H9 (cell line): ENCODE data around the gene AKR1B15. TPM values are rescaled to one million over a fixed set of nuclear protein-coding genes. Genes with fewer than 3 reads are reported as not detected.

Experiments
- DNase-seq: peaks from one replicate; pipeline ENCODE4 v3.0.0-alpha.2; 2017
- H2AFZ ChIP-seq: one replicate; pipeline ENCODE4 v1.6.1; 2013; ENCODE audit warnings: mild to moderate bottlenecking, low read length, control low read depth, moderate library complexity
- H2AK5ac ChIP-seq: 2 replicates; pipeline ENCODE4 v1.6.1; 2013; ENCODE audit warnings: low read length, control low read depth, mixed read lengths; ENCODE audit not compliant: insufficient read length
- H2BK120ac ChIP-seq: one replicate; pipeline ENCODE4 v1.6.1; 2013; ENCODE audit warnings: low read depth, mild to moderate bottlenecking, low read length, control low read depth, inconsistent platforms; ENCODE audit not compliant: poor library complexity, severe bottlenecking
- H2BK12ac ChIP-seq: 2 replicates; pipeline ENCODE4 v1.6.1; 2013; ENCODE audit warnings: low read length, control low read depth, mixed read lengths, low read depth; ENCODE audit not compliant: insufficient read length
- H2BK15ac ChIP-seq: 2 replicates; pipeline ENCODE4 v1.6.1; 2013; ENCODE audit warnings: low read depth, low read length, control low read depth
- H2BK20ac ChIP-seq: one replicate; pipeline ENCODE4 v1.6.1; 2013; ENCODE audit warnings: low read depth, mild to moderate bottlenecking, low read length, control low read depth, inconsistent platforms; ENCODE audit not compliant: poor library complexity, severe bottlenecking
- H2BK5ac ChIP-seq: 2 replicates; pipeline ENCODE4 v1.6.1; 2013; ENCODE audit warnings: low read length, control low read depth, mixed read lengths; ENCODE audit not compliant: insufficient read length
- H3K14ac ChIP-seq: 2 replicates; pipeline ENCODE4 v1.6.1; 2013; ENCODE audit warnings: low read length, control low read depth; ENCODE audit not compliant: insufficient read depth
- H3K18ac ChIP-seq: 2 replicates; pipeline ENCODE4 v1.6.1; 2013; ENCODE audit warnings: low read depth, mild to moderate bottlenecking, mixed read lengths, low read length, control low read depth; ENCODE audit not compliant: insufficient read length
- H3K23ac ChIP-seq: 2 replicates; pipeline ENCODE4 v1.6.1; 2013; ENCODE audit warnings: low read length, control low read depth, mixed read lengths, low read depth; ENCODE audit not compliant: insufficient read length
- H3K23me2 ChIP-seq: 2 replicates; pipeline ENCODE4 v1.6.1; 2013; ENCODE audit warnings: low read depth, mild to moderate bottlenecking, mixed read lengths, low read length, control low read depth; ENCODE audit not compliant: insufficient read length, poor library complexity, severe bottlenecking
- H3K27ac ChIP-seq: 2 replicates; pipeline ENCODE4 v1.5.1; 2013; ENCODE audit warnings: low read length, control low read depth, mixed read lengths, low read depth; ENCODE audit not compliant: insufficient read length
- H3K27me3 ChIP-seq: 2 replicates; pipeline ENCODE4 v1.6.1; 2013; ENCODE audit warnings: low read length, control low read depth, inconsistent platforms; ENCODE audit not compliant: insufficient read depth
- H3K4ac ChIP-seq: 2 replicates; pipeline ENCODE4 v1.6.1; 2013; ENCODE audit warnings: low read depth, mild to moderate bottlenecking, control low read depth, inconsistent platforms, low read length, moderate library complexity
- H3K4me1 ChIP-seq: 2 replicates; pipeline ENCODE4 v1.6.1; 2013; ENCODE audit warnings: low read length, control low read depth, inconsistent platforms; ENCODE audit not compliant: insufficient read depth
- H3K4me2 ChIP-seq: 2 replicates; pipeline ENCODE4 v1.6.1; 2013; ENCODE audit warnings: low read length, control low read depth, mixed read lengths; ENCODE audit not compliant: insufficient read length, insufficient read depth
- H3K56ac ChIP-seq: 2 replicates; pipeline ENCODE4 v1.6.1; 2013; ENCODE audit warnings: low read depth, mild to moderate bottlenecking, mixed read lengths, low read length, control low read depth; ENCODE audit not compliant: insufficient read length
- H3K79me1 ChIP-seq: 2 replicates; pipeline ENCODE4 v1.6.1; 2013; ENCODE audit warnings: low read depth, mild to moderate bottlenecking, moderate library complexity, low read length, control low read depth, inconsistent platforms; ENCODE audit not compliant: insufficient read depth, poor library complexity, severe bottlenecking
- H3K79me2 ChIP-seq: 2 replicates; pipeline ENCODE4 v1.6.1; 2013; ENCODE audit warnings: low read length, control low read depth, inconsistent platforms; ENCODE audit not compliant: insufficient read depth
- H3K9ac ChIP-seq: 2 replicates; pipeline ENCODE4 v1.6.1; 2013; ENCODE audit warnings: low read length, control low read depth, mixed read lengths; ENCODE audit not compliant: insufficient read length; ENCODE audit errors: extremely low read depth
- H3K9me3 ChIP-seq: one replicate; pipeline ENCODE4 v1.6.1; 2013; ENCODE audit warnings: low read depth, low read length, inconsistent platforms; ENCODE audit not compliant: control insufficient read depth
- H3T11ph ChIP-seq: one replicate; pipeline ENCODE4 v1.6.1; 2013; ENCODE audit warnings: mild to moderate bottlenecking, low read length, control low read depth, inconsistent platforms
- H4K20me1 ChIP-seq: one replicate; pipeline ENCODE4 v1.6.1; 2013; ENCODE audit not compliant: control insufficient read depth, insufficient read length, insufficient read depth
- H4K5ac ChIP-seq: 2 replicates; pipeline ENCODE4 v1.6.1; 2013; ENCODE audit warnings: low read depth, mild to moderate bottlenecking, mixed read lengths, low read length, control low read depth; ENCODE audit not compliant: insufficient read length
- H4K8ac ChIP-seq: replicated peaks from 2 replicates; pipeline ENCODE4 v1.6.1; 2013; ENCODE audit warnings: low read length, control low read depth, mixed read lengths, low read depth; ENCODE audit not compliant: insufficient read length
- H4K91ac ChIP-seq: 2 replicates; pipeline ENCODE4 v1.6.1; 2013; ENCODE audit warnings: low read depth, mild to moderate bottlenecking, moderate library complexity, mixed read lengths, low read length, control low read depth; ENCODE audit not compliant: insufficient read length
- H3K27ac Mint-ChIP-seq, 3 experiments: 2 replicates in 2 of 3; 3 replicates in 1 of 3; pipeline ENCODE4 v1.8.0; 2020 to 2021; ENCODE audit warnings: mixed read lengths in 3 of 3, mild to moderate bottlenecking in 1 of 3, moderate library complexity in 1 of 3
- H3K27me3 Mint-ChIP-seq: 2 replicates; pipeline ENCODE4 v1.8.0; 2021; ENCODE audit warnings: low read depth, mild to moderate bottlenecking, moderate library complexity, mixed read lengths
- H3K36me3 Mint-ChIP-seq, 3 experiments: 2 replicates in 2 of 3; 3 replicates in 1 of 3; pipeline ENCODE4 v1.8.0; 2020 to 2021; ENCODE audit warnings: low read depth in 3 of 3, mixed read lengths in 3 of 3; ENCODE audit not compliant: insufficient read depth in 1 of 3
- H3K4me1 Mint-ChIP-seq, 2 experiments: 2 replicates each; pipeline ENCODE4 v1.8.0; 2020; ENCODE audit warnings: mixed read lengths in 2 of 2
- H3K4me3 Mint-ChIP-seq, 2 experiments: 2 replicates in 1 of 2; 3 replicates in 1 of 2; pipeline ENCODE4 v1.8.0; 2020 to 2021; ENCODE audit warnings: mild to moderate bottlenecking in 2 of 2, mixed read lengths in 2 of 2, moderate library complexity in 1 of 2
- H3K9me3 Mint-ChIP-seq, 2 experiments: 2 replicates in 1 of 2; 3 replicates in 1 of 2; pipeline ENCODE4 v1.8.0; 2020; ENCODE audit warnings: mild to moderate bottlenecking in 2 of 2, mixed read lengths in 2 of 2, moderate library complexity in 1 of 2
- WGBS: extraction: QIAGEN DNeasy Blood & Tissue Kit; methylation state at CpG from one replicate; pipeline ENCODE4 v1.1.7; 2013; ENCODE audit warnings: missing lambda C conversion rate, low lambda C conversion rate, mixed read lengths; ENCODE audit not compliant: insufficient read length; ENCODE audit errors: extremely low coverage; 5-methylcytosine and 5-hydroxymethylcytosine counted together
- total RNA-seq: library from RNA; stranded (reverse); gene quantifications from 2 replicates; pipeline ENCODE4 v1.2.1, GENCODE V29; 2021
- TF ChIP-seq, protein P1 (sequence below): fragments of 200-600 bp; sonication (generic); conservative IDR thresholded peaks from 3 replicates; pipeline ENCODE4 v1.8.0; 2021; ENCODE audit warnings: antibody characterized with exemption, mild to moderate bottlenecking

AKR1B15 gene
- total RNA-seq, 1 experiment from 2014 or later, result not detected

DNA sequence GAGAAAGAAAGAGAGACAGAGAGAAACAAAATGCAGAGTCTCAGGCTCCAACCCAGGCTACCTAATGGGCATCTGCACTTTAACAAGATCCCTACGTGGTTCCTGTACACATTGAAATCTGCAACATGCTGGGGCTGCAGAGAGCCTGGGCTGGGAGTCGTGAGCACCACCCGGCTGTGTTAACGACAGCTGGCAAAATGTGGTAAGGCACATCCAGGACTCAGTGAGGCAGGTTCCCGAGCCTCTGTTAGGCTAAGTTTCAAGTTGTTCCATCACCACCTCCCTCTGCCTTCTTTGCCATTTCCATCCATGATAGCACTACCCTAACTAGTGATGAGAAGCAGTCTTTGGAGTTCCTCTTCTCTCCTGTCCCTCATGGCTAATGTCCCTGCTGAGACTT, 20.2 kb upstream of the AKR1B15 start:
- Histone ChIP-seq H3T11ph (no peak overlapping the region), H3K9me3 (no peaks in the 10 kb centered on the region), H3K9ac (no peak overlapping the region), H3K27me3 (no peaks in the 10 kb centered on the region), H4K5ac (no peak overlapping the region), H3K27ac (no peak overlapping the region), H3K14ac (no peak overlapping the region), H2BK12ac (no peak overlapping the region), H3K79me1 (no peaks in the 10 kb centered on the region), H3K4ac (no peak overlapping the region), H2AK5ac (no peak overlapping the region), H3K79me2 (no peaks in the 10 kb centered on the region), H2BK20ac (no peak overlapping the region), H4K20me1 (no peaks in the 10 kb centered on the region), H3K18ac (no peak overlapping the region), H4K91ac (no peak overlapping the region), H2BK5ac (no peak overlapping the region), H3K4me1 (peaks cover 2% of the 10 kb centered on the region; the same call in 1 of the 2 replicates), H3K56ac (no peak overlapping the region), H3K4me2 (no peak overlapping the region), H3K23ac (no peak overlapping the region), H3K23me2 (no peaks in the 10 kb centered on the region), H2BK15ac (no peak overlapping the region; the same call in 1 of the 2 replicates), H4K8ac (no peak overlapping the region), H2BK120ac (no peak overlapping the region), H2AFZ (no peak overlapping the region)
- Mint-ChIP-seq H3K9me3 (no peaks in the 10 kb centered on the region), H3K27me3 (peaks cover 13% of the 10 kb centered on the region), H3K4me3 (no peak overlapping the region), H3K4me1 (peaks cover 6 to 13% of the 10 kb centered on the region in 2 experiments), H3K36me3 (no peaks in the 10 kb centered on the region), H3K27ac (no peak overlapping the region; a peak in 1 of 7 replicates)
- WGBS, result no CpG with 5 or more reads among the region's 5 CpGs
- no peak for DNase-seq
- TF ChIP-seq, protein P1, sequence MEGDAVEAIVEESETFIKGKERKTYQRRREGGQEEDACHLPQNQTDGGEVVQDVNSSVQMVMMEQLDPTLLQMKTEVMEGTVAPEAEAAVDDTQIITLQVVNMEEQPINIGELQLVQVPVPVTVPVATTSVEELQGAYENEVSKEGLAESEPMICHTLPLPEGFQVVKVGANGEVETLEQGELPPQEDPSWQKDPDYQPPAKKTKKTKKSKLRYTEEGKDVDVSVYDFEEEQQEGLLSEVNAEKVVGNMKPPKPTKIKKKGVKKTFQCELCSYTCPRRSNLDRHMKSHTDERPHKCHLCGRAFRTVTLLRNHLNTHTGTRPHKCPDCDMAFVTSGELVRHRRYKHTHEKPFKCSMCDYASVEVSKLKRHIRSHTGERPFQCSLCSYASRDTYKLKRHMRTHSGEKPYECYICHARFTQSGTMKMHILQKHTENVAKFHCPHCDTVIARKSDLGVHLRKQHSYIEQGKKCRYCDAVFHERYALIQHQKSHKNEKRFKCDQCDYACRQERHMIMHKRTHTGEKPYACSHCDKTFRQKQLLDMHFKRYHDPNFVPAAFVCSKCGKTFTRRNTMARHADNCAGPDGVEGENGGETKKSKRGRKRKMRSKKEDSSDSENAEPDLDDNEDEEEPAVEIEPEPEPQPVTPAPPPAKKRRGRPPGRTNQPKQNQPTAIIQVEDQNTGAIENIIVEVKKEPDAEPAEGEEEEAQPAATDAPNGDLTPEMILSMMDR, result no peak
